ENCODE data around the gene NUDT2. TPM values are rescaled to one million over a fixed set of nuclear protein-coding genes. Genes with fewer than 3 reads are reported as not detected.

Gene NUDT2
- total and polyA plus RNA-seq, 2 experiments from 2014 or later = 19.6 to 23.4 TPM

GRCh38 chr9:34392511-34392910 lies 63.1 kb downstream of the NUDT2 start:
- H3K4me3 ChIP-seq = no peak overlapping the region
- no peak for DNase-seq (ENCODE audit: low spot score)
- no peaks in the 10 kb centered on the region for H3K36me3 ChIP-seq (replicated peaks; ENCODE audit: insufficient read depth, low read depth)
- no peak overlapping the region for H3K27ac ChIP-seq
- H3K9me2 ChIP-seq (replicated peaks; ENCODE audit: insufficient read depth) = no peaks in the 10 kb centered on the region
- no peaks in the 10 kb centered on the region for H4K20me1 ChIP-seq (ENCODE audit: insufficient read depth, poor library complexity, severe bottlenecking)
- no peaks in the 10 kb centered on the region for H3K9me3 ChIP-seq (ENCODE audit: low read depth)
- WGBS (ENCODE audit: low lambda C conversion rate, missing lambda C conversion rate) = 62% methylated on average over 1 of the region's 1 CpG
- no peak overlapping the region for H3K4me2 ChIP-seq
- TF ChIP-seq EZH2 (IDR thresholded peaks at IDR 0.05; ENCODE audit: borderline replicate concordance) (no peak), EZH2phosphoT487 (IDR thresholded peaks at IDR 0.05; ENCODE audit: low read depth, severe bottlenecking, unreplicated experiment) (no peak)
- TF ChIP-seq, protein P1, sequence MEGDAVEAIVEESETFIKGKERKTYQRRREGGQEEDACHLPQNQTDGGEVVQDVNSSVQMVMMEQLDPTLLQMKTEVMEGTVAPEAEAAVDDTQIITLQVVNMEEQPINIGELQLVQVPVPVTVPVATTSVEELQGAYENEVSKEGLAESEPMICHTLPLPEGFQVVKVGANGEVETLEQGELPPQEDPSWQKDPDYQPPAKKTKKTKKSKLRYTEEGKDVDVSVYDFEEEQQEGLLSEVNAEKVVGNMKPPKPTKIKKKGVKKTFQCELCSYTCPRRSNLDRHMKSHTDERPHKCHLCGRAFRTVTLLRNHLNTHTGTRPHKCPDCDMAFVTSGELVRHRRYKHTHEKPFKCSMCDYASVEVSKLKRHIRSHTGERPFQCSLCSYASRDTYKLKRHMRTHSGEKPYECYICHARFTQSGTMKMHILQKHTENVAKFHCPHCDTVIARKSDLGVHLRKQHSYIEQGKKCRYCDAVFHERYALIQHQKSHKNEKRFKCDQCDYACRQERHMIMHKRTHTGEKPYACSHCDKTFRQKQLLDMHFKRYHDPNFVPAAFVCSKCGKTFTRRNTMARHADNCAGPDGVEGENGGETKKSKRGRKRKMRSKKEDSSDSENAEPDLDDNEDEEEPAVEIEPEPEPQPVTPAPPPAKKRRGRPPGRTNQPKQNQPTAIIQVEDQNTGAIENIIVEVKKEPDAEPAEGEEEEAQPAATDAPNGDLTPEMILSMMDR (IDR thresholded peaks at IDR 0.05; ENCODE audit: poor library complexity) = no peak
- H3K4me1 ChIP-seq (ENCODE audit: insufficient read depth) = no peaks in the 10 kb centered on the region
- H3K27me3 ChIP-seq = no peaks in the 10 kb centered on the region
- no peak overlapping the region for H2AFZ ChIP-seq
- H3K79me2 ChIP-seq = no peaks in the 10 kb centered on the region

Small RNA genes within 50 kb of the gene (small RNA-seq; reads per million reads assigned to genes)
- gene RF00019 = not detected
- gene RNU2-50P = not detected

Other genes starting within 250 kb of the NUDT2 start
- gene DCAF12, start 202.9 kb upstream of the NUDT2 start, total RNA-seq = 34.8 and 43.3 TPM in 2 replicates
- 23.9 and 28.6 TPM in 2 replicates for gene DCAF12, start 202.9 kb upstream of the NUDT2 start, polyA plus RNA-seq
- gene UBAP1, start 150.5 kb upstream of the NUDT2 start, total RNA-seq = 38.0 and 49.6 TPM in 2 replicates
- gene UBAP1, start 150.5 kb upstream of the NUDT2 start, polyA plus RNA-seq = 43.2 and 49.7 TPM in 2 replicates
- 1.3 and 1.8 TPM in 2 replicates for gene KIF24, start 301 bp upstream of the NUDT2 start, total RNA-seq
- gene KIF24, start 301 bp upstream of the NUDT2 start, polyA plus RNA-seq = 0.71 and 1.0 TPM in 2 replicates
- gene MYORG, start 47.3 kb downstream of the NUDT2 start, total RNA-seq = 30.0 and 32.2 TPM in 2 replicates
- 13.2 and 23.4 TPM in 2 replicates for gene MYORG, start 47.3 kb downstream of the NUDT2 start, polyA plus RNA-seq
- gene FAM219A, start 129.0 kb downstream of the NUDT2 start, total RNA-seq = 8.8 and 9.5 TPM in 2 replicates
- 15.0 and 16.3 TPM in 2 replicates for gene FAM219A, start 129.0 kb downstream of the NUDT2 start, polyA plus RNA-seq
- gene DNAI1, start 129.2 kb downstream of the NUDT2 start, total RNA-seq = 0.57 TPM in 1 of 2 replicates, not detected in the other
- gene DNAI1, start 129.2 kb downstream of the NUDT2 start, polyA plus RNA-seq = not detected in 2 replicates
- 1.5 and 1.6 TPM in 2 replicates for gene ENHO, start 193.4 kb downstream of the NUDT2 start, total RNA-seq
- gene ENHO, start 193.4 kb downstream of the NUDT2 start, polyA plus RNA-seq = 5.3 and 9.4 TPM in 2 replicates

Measured in hepatocyte (in vitro differentiated cells).